H9 (cell line): Measurements from ENCODE around the gene MYBPC2. TPM values are rescaled to one million over a fixed set of nuclear protein-coding genes. Genes with fewer than 3 reads are reported as not detected.

Experiments
- DNase-seq: peaks from one replicate; pipeline ENCODE4 v3.0.0-alpha.2; 2017
- H2AFZ ChIP-seq: one replicate; pipeline ENCODE4 v1.6.1; 2013; ENCODE audit warnings: mild to moderate bottlenecking, low read length, control low read depth, moderate library complexity
- H2AK5ac ChIP-seq: 2 replicates; pipeline ENCODE4 v1.6.1; 2013; ENCODE audit warnings: low read length, control low read depth, mixed read lengths; ENCODE audit not compliant: insufficient read length
- H2BK120ac ChIP-seq: one replicate; pipeline ENCODE4 v1.6.1; 2013; ENCODE audit warnings: low read depth, mild to moderate bottlenecking, low read length, control low read depth, inconsistent platforms; ENCODE audit not compliant: poor library complexity, severe bottlenecking
- H2BK12ac ChIP-seq: 2 replicates; pipeline ENCODE4 v1.6.1; 2013; ENCODE audit warnings: low read length, control low read depth, mixed read lengths, low read depth; ENCODE audit not compliant: insufficient read length
- H2BK15ac ChIP-seq: 2 replicates; pipeline ENCODE4 v1.6.1; 2013; ENCODE audit warnings: low read depth, low read length, control low read depth
- H2BK20ac ChIP-seq: one replicate; pipeline ENCODE4 v1.6.1; 2013; ENCODE audit warnings: low read depth, mild to moderate bottlenecking, low read length, control low read depth, inconsistent platforms; ENCODE audit not compliant: poor library complexity, severe bottlenecking
- H2BK5ac ChIP-seq: 2 replicates; pipeline ENCODE4 v1.6.1; 2013; ENCODE audit warnings: low read length, control low read depth, mixed read lengths; ENCODE audit not compliant: insufficient read length
- H3K14ac ChIP-seq: 2 replicates; pipeline ENCODE4 v1.6.1; 2013; ENCODE audit warnings: low read length, control low read depth; ENCODE audit not compliant: insufficient read depth
- H3K18ac ChIP-seq: 2 replicates; pipeline ENCODE4 v1.6.1; 2013; ENCODE audit warnings: low read depth, mild to moderate bottlenecking, mixed read lengths, low read length, control low read depth; ENCODE audit not compliant: insufficient read length
- H3K23ac ChIP-seq: 2 replicates; pipeline ENCODE4 v1.6.1; 2013; ENCODE audit warnings: low read length, control low read depth, mixed read lengths, low read depth; ENCODE audit not compliant: insufficient read length
- H3K23me2 ChIP-seq: 2 replicates; pipeline ENCODE4 v1.6.1; 2013; ENCODE audit warnings: low read depth, mild to moderate bottlenecking, mixed read lengths, low read length, control low read depth; ENCODE audit not compliant: insufficient read length, poor library complexity, severe bottlenecking
- H3K27ac ChIP-seq: 2 replicates; pipeline ENCODE4 v1.5.1; 2013; ENCODE audit warnings: low read length, control low read depth, mixed read lengths, low read depth; ENCODE audit not compliant: insufficient read length
- H3K27me3 ChIP-seq: 2 replicates; pipeline ENCODE4 v1.6.1; 2013; ENCODE audit warnings: low read length, control low read depth, inconsistent platforms; ENCODE audit not compliant: insufficient read depth
- H3K4ac ChIP-seq: 2 replicates; pipeline ENCODE4 v1.6.1; 2013; ENCODE audit warnings: low read depth, mild to moderate bottlenecking, control low read depth, inconsistent platforms, low read length, moderate library complexity
- H3K4me1 ChIP-seq: 2 replicates; pipeline ENCODE4 v1.6.1; 2013; ENCODE audit warnings: low read length, control low read depth, inconsistent platforms; ENCODE audit not compliant: insufficient read depth
- H3K4me2 ChIP-seq: 2 replicates; pipeline ENCODE4 v1.6.1; 2013; ENCODE audit warnings: low read length, control low read depth, mixed read lengths; ENCODE audit not compliant: insufficient read length, insufficient read depth
- H3K56ac ChIP-seq: 2 replicates; pipeline ENCODE4 v1.6.1; 2013; ENCODE audit warnings: low read depth, mild to moderate bottlenecking, mixed read lengths, low read length, control low read depth; ENCODE audit not compliant: insufficient read length
- H3K79me1 ChIP-seq: 2 replicates; pipeline ENCODE4 v1.6.1; 2013; ENCODE audit warnings: low read depth, mild to moderate bottlenecking, moderate library complexity, low read length, control low read depth, inconsistent platforms; ENCODE audit not compliant: insufficient read depth, poor library complexity, severe bottlenecking
- H3K79me2 ChIP-seq: 2 replicates; pipeline ENCODE4 v1.6.1; 2013; ENCODE audit warnings: low read length, control low read depth, inconsistent platforms; ENCODE audit not compliant: insufficient read depth
- H3K9ac ChIP-seq: 2 replicates; pipeline ENCODE4 v1.6.1; 2013; ENCODE audit warnings: low read length, control low read depth, mixed read lengths; ENCODE audit not compliant: insufficient read length; ENCODE audit errors: extremely low read depth
- H3K9me3 ChIP-seq: one replicate; pipeline ENCODE4 v1.6.1; 2013; ENCODE audit warnings: low read depth, low read length, inconsistent platforms; ENCODE audit not compliant: control insufficient read depth
- H3T11ph ChIP-seq: one replicate; pipeline ENCODE4 v1.6.1; 2013; ENCODE audit warnings: mild to moderate bottlenecking, low read length, control low read depth, inconsistent platforms
- H4K20me1 ChIP-seq: one replicate; pipeline ENCODE4 v1.6.1; 2013; ENCODE audit not compliant: control insufficient read depth, insufficient read length, insufficient read depth
- H4K5ac ChIP-seq: 2 replicates; pipeline ENCODE4 v1.6.1; 2013; ENCODE audit warnings: low read depth, mild to moderate bottlenecking, mixed read lengths, low read length, control low read depth; ENCODE audit not compliant: insufficient read length
- H4K8ac ChIP-seq: replicated peaks from 2 replicates; pipeline ENCODE4 v1.6.1; 2013; ENCODE audit warnings: low read length, control low read depth, mixed read lengths, low read depth; ENCODE audit not compliant: insufficient read length
- H4K91ac ChIP-seq: 2 replicates; pipeline ENCODE4 v1.6.1; 2013; ENCODE audit warnings: low read depth, mild to moderate bottlenecking, moderate library complexity, mixed read lengths, low read length, control low read depth; ENCODE audit not compliant: insufficient read length
- H3K27ac Mint-ChIP-seq, 3 experiments: 2 replicates in 2 of 3; 3 replicates in 1 of 3; pipeline ENCODE4 v1.8.0; 2020 to 2021; ENCODE audit warnings: mixed read lengths in 3 of 3, mild to moderate bottlenecking in 1 of 3, moderate library complexity in 1 of 3
- H3K27me3 Mint-ChIP-seq: 2 replicates; pipeline ENCODE4 v1.8.0; 2021; ENCODE audit warnings: low read depth, mild to moderate bottlenecking, moderate library complexity, mixed read lengths
- H3K36me3 Mint-ChIP-seq, 3 experiments: 2 replicates in 2 of 3; 3 replicates in 1 of 3; pipeline ENCODE4 v1.8.0; 2020 to 2021; ENCODE audit warnings: low read depth in 3 of 3, mixed read lengths in 3 of 3; ENCODE audit not compliant: insufficient read depth in 1 of 3
- H3K4me1 Mint-ChIP-seq, 2 experiments: 2 replicates each; pipeline ENCODE4 v1.8.0; 2020; ENCODE audit warnings: mixed read lengths in 2 of 2
- H3K4me3 Mint-ChIP-seq, 2 experiments: 2 replicates in 1 of 2; 3 replicates in 1 of 2; pipeline ENCODE4 v1.8.0; 2020 to 2021; ENCODE audit warnings: mild to moderate bottlenecking in 2 of 2, mixed read lengths in 2 of 2, moderate library complexity in 1 of 2
- H3K9me3 Mint-ChIP-seq, 2 experiments: 2 replicates in 1 of 2; 3 replicates in 1 of 2; pipeline ENCODE4 v1.8.0; 2020; ENCODE audit warnings: mild to moderate bottlenecking in 2 of 2, mixed read lengths in 2 of 2, moderate library complexity in 1 of 2
- CTCF ChIP-seq: fragments of 200-600 bp; sonication (generic); conservative IDR thresholded peaks from 3 replicates; pipeline ENCODE4 v1.8.0; 2021; ENCODE audit warnings: antibody characterized with exemption, mild to moderate bottlenecking
- WGBS: extraction: QIAGEN DNeasy Blood & Tissue Kit; methylation state at CpG from one replicate; pipeline ENCODE4 v1.1.7; 2013; ENCODE audit warnings: missing lambda C conversion rate, low lambda C conversion rate, mixed read lengths; ENCODE audit not compliant: insufficient read length; ENCODE audit errors: extremely low coverage; 5-methylcytosine and 5-hydroxymethylcytosine counted together
- total RNA-seq: library from RNA; stranded (reverse); gene quantifications from 2 replicates; pipeline ENCODE4 v1.2.1, GENCODE V29; 2021

Gene MYBPC2
- total RNA-seq, 1 experiment from 2014 or later = 4.9 TPM

DNA sequence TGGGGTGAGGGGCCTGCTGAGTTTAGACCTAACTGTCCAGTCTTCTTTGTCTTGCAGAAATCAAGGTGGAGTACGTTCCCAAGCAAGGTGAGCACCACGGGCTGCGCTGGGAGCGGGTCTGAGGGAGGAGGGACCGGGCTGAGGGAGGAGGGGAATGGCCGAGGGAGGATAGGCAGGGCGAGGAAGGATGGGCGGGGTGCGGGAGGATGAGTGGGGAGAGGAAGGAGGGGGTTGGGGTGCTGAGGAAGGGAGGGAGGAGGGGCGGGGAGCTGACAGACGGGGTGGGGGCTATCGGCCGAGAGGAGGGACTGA lies 18.5 kb downstream of the MYBPC2 start:
- Mint-ChIP-seq H3K27ac (no peak overlapping the region), H3K4me1 (peaks cover 0 to 10% of the 10 kb centered on the region in 2 experiments; a peak in 2 of 4 replicates), H3K27me3 (peaks cover 2% of the 10 kb centered on the region), H3K9me3 (peaks cover 2 to 4% of the 10 kb centered on the region in 2 experiments; a peak in 4 of 5 replicates), H3K4me3 (no peak overlapping the region), H3K36me3 (peaks cover 2 to 11% (median 6%) of the 10 kb centered on the region in 3 experiments; a peak in 6 of 7 replicates)
- Histone ChIP-seq H3K23ac (no peak overlapping the region), H3K79me1 (no peaks in the 10 kb centered on the region), H2BK20ac (no peak overlapping the region), H4K91ac (no peak overlapping the region), H2AFZ (no peak overlapping the region), H3K23me2 (no peaks in the 10 kb centered on the region), H3K4ac (no peak overlapping the region), H3K79me2 (no peaks in the 10 kb centered on the region), H2AK5ac (no peak overlapping the region), H4K5ac (no peak overlapping the region), H3K27ac (no peak overlapping the region), H2BK12ac (no peak overlapping the region), H3K9me3 (no peaks in the 10 kb centered on the region), H2BK15ac (no peak overlapping the region), H3K18ac (no peak overlapping the region), H3K27me3 (no peaks in the 10 kb centered on the region), H4K8ac (no peak overlapping the region), H2BK5ac (no peak overlapping the region), H3T11ph (no peak overlapping the region), H2BK120ac (no peak overlapping the region), H3K4me2 (no peak overlapping the region), H3K9ac (no peak overlapping the region), H3K4me1 (no peaks in the 10 kb centered on the region), H3K56ac (no peak overlapping the region), H3K14ac (no peak overlapping the region), H4K20me1 (peaks cover 6% of the 10 kb centered on the region)
- no peak for TF ChIP-seq CTCF
- no peak for DNase-seq
- WGBS = no CpG with 5 or more reads among the region's 13 CpGs
